Measurements from ENCODE around the gene ZBTB40. TPM values are rescaled to one million over a fixed set of nuclear protein-coding genes. Genes with fewer than 3 reads are reported as not detected.

The ZBTB40 gene
- total and polyA plus RNA-seq, 9 donors: 8.3 to 26.0 (median 19.1) TPM

DNA sequence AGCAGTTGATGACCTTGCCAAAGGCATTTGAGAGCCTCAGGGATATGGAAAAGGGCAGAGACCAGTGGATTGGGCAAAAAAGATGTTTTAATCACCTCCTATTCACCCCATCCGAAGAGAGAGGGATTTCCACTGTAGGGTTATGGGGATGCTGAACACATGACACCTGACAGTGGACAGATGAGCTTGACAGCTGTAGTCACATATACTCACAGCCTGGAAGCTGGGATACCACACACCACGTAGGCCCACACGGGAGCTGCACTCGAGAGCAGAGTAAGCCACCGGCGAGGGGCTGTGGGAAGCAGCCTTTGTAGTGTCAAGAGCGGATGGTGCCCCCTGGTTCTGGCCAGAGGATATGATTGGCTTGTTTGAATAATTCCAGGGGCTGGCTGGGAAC is 20.0 kb downstream of the ZBTB40 start:
- TF ChIP-seq, protein P1, sequence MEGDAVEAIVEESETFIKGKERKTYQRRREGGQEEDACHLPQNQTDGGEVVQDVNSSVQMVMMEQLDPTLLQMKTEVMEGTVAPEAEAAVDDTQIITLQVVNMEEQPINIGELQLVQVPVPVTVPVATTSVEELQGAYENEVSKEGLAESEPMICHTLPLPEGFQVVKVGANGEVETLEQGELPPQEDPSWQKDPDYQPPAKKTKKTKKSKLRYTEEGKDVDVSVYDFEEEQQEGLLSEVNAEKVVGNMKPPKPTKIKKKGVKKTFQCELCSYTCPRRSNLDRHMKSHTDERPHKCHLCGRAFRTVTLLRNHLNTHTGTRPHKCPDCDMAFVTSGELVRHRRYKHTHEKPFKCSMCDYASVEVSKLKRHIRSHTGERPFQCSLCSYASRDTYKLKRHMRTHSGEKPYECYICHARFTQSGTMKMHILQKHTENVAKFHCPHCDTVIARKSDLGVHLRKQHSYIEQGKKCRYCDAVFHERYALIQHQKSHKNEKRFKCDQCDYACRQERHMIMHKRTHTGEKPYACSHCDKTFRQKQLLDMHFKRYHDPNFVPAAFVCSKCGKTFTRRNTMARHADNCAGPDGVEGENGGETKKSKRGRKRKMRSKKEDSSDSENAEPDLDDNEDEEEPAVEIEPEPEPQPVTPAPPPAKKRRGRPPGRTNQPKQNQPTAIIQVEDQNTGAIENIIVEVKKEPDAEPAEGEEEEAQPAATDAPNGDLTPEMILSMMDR (IDR thresholded peaks at IDR 0.05): no peak
- TF ChIP-seq POLR2A (IDR thresholded peaks at IDR 0.05): no peak
- TF ChIP-seq EP300 (IDR thresholded peaks at IDR 0.05): no peak
- Histone ChIP-seq H3K27ac (no peak overlapping the region), H3K9me3 (no peaks in the 10 kb centered on the region), H3K27me3 (no peaks in the 10 kb centered on the region), H3K4me1 (ENCODE audit: insufficient read depth) (peaks cover 18% of the 10 kb centered on the region), H3K4me3 (no peak overlapping the region), H3K36me3 (no peaks in the 10 kb centered on the region)
- 88 to 94% (median 89%) methylated on average over 7 of the region's 7 CpGs for WGBS, 3 donors
- intact Hi-C loops (cut with DNase I): no loop called here
- no peak for DNase-seq

GRCh38 chr1:22472596-22472995 is 20.9 kb downstream of the ZBTB40 start:
- Histone ChIP-seq H3K36me3 (no peaks in the 10 kb centered on the region), H3K27me3 (no peaks in the 10 kb centered on the region), H3K27ac (no peak overlapping the region), H3K4me3 (no peak overlapping the region), H3K9me3 (no peaks in the 10 kb centered on the region), H3K4me1 (ENCODE audit: insufficient read depth) (peaks cover 18% of the 10 kb centered on the region)
- no peak for DNase-seq
- WGBS, 3 donors: 36 to 46% (median 36%) methylated on average over 2 of the region's 2 CpGs
- TF ChIP-seq POLR2A (IDR thresholded peaks at IDR 0.05): no peak
- TF ChIP-seq, protein P1 (IDR thresholded peaks at IDR 0.05): no peak
- no peak for TF ChIP-seq EP300 (IDR thresholded peaks at IDR 0.05)
- intact Hi-C loops (cut with DNase I): no loop called here

DNA sequence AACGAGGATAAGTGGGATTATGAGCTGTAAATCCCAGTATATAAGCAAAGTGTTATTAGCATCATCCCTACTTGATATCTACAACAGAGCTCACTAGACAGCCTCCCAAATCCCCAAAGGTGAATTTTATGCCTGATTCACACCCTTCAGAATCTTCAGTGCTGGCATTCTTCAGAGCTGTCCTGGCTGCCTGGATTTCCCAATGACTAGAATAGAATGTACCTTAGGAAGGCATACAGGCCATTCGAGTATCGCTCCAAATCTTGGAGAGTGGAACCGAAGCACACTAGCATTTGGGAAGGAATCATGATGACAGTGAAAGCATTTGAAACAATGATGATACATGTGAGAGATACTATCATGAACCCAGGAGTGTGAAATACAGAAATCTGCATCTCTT is 22.3 kb downstream of the ZBTB40 start:
- Histone ChIP-seq H3K27ac (no peak overlapping the region), H3K9me3 (no peaks in the 10 kb centered on the region), H3K36me3 (no peaks in the 10 kb centered on the region), H3K4me1 (ENCODE audit: insufficient read depth) (peaks cover 18% of the 10 kb centered on the region), H3K27me3 (no peaks in the 10 kb centered on the region), H3K4me3 (no peak overlapping the region)
- TF ChIP-seq, protein P1 (IDR thresholded peaks at IDR 0.05): no peak
- TF ChIP-seq POLR2A (IDR thresholded peaks at IDR 0.05): no peak
- no peak for TF ChIP-seq EP300 (IDR thresholded peaks at IDR 0.05)
- WGBS, 3 donors: 93 to 95% (median 94%) methylated on average over 4 of the region's 4 CpGs
- intact Hi-C loops (cut with DNase I): no loop called here
- no peak for DNase-seq

GRCh38 chr1:22476566-22476965 is 24.9 kb downstream of the ZBTB40 start:
- no peak for DNase-seq
- no peaks in the 10 kb centered on the region for H3K27me3 ChIP-seq
- intact Hi-C loops (cut with DNase I): no loop called here
- 86 to 88% (median 87%) methylated on average over 5 of the region's 5 CpGs for WGBS, 3 donors
- TF ChIP-seq, protein P1 (IDR thresholded peaks at IDR 0.05): no peak
- TF ChIP-seq EP300 (IDR thresholded peaks at IDR 0.05): no peak
- TF ChIP-seq POLR2A (IDR thresholded peaks at IDR 0.05): no peak
- no peaks in the 10 kb centered on the region for H3K9me3 ChIP-seq
- H3K4me1 ChIP-seq (ENCODE audit: insufficient read depth): peaks cover 9% of the 10 kb centered on the region
- no peaks in the 10 kb centered on the region for H3K36me3 ChIP-seq
- no peak overlapping the region for H3K27ac ChIP-seq
- H3K4me3 ChIP-seq: no peak overlapping the region

Data from ovary (tissue), 9 donors.